Measurements from ENCODE around the gene EHBP1.

- TF ChIP-seq EP300 (IDR thresholded peaks at IDR 0.05; ENCODE audit: borderline replicate concordance) = no peak
- TF ChIP-seq YY1 (IDR thresholded peaks at IDR 0.05; ENCODE audit: low read depth) = no peak
- no peak for TF ChIP-seq TCF12 (IDR thresholded peaks at IDR 0.05; ENCODE audit: low read depth)
- TF ChIP-seq REST (IDR thresholded peaks at IDR 0.05; ENCODE audit: low read depth) = no peak
- no peak for TF ChIP-seq TAF1 (IDR thresholded peaks at IDR 0.05; ENCODE audit: low read depth)
- TF ChIP-seq MAX (IDR thresholded peaks at IDR 0.05) = no peak
Observed at GRCh38 chr2:62691186-62691585, 14.3 kb upstream of the EHBP1 start.
